K562 (cell line): ENCODE data around the gene KLHL22. TPM values are rescaled to one million over a fixed set of nuclear protein-coding genes. Genes with fewer than 3 reads are reported as not detected.
"Not testable (repeated sequence)": the region's sequence is repeated elsewhere in the genome, so short reads cannot be mapped to it uniquely, and the experiment has no call there.

Experiments
- ATAC-seq: fragments of 200-7000 bp; cut with Tn5 transposase; 3 replicates; pipeline ENCODE4 v1.9.1; 2020; ENCODE audit warnings: moderate library complexity
- BruUV-seq: library from RNA; stranded (reverse); fragments of 400-500 nt; replicated peaks from 2 replicates; lab custom pipeline; 2021; lab: Mats Ljungman, UMichigan
- CTCF ChIA-PET: fragments of 300-600 bp; formaldehyde crosslinking; extraction: SDS; loops from one replicate; lab custom pipeline; 2021; ENCODE audit warnings: low intra/inter-chr PET ratio; lab: Yijun Ruan, JAX
- POLR2A ChIA-PET: fragments of 300-600, 350-650 bp; sonication (Branson Sonifier 250); formaldehyde crosslinking; extraction: SDS; loops from one replicate; lab custom pipeline; 2021; ENCODE audit warnings: antibody characterized with exemption, inconsistent platforms; lab: Yijun Ruan, JAX
- DNase-seq, 4 experiments: peaks; one replicate each; pipeline versions ENCODE4 v3.0.0 to v3.0.0-alpha.2; 2011 to 2018; ENCODE audit warnings: low spot score in 3 of 4, mixed read lengths in 3 of 4; ENCODE audit errors: extremely low read depth in 1 of 4
- FAIRE-seq: peaks from 2 replicates; lab custom pipeline; 2011; peaks lifted over from hg19 to GRCh38; lab: Jason Lieb, UNC
- H2AFZ ChIP-seq: 2 replicates; pipeline ENCODE4 v1.6.0; 2011; ENCODE audit warnings: low read depth, low read length, control low read depth, inconsistent platforms
- H3K27ac ChIP-seq: fragments of 200-600 bp; 3 replicates; pipeline ENCODE4 v1.8.0; 2011; ENCODE audit warnings: low read depth, mild to moderate bottlenecking, control low read depth, inconsistent platforms, low read length, moderate library complexity, mixed read lengths; ENCODE audit errors: extremely low read depth
- H3K27me3 ChIP-seq, 2 experiments: fragments of 300-600 bp in 1 of 2; 2 replicates in 1 of 2; 3 replicates in 1 of 2; pipeline versions ENCODE4 v1.6.0 to v1.8.0; 2011; ENCODE audit warnings: inconsistent platforms in 2 of 2, low read length in 2 of 2, mild to moderate bottlenecking in 1 of 2, mixed read lengths in 1 of 2, moderate library complexity in 1 of 2; ENCODE audit not compliant: control insufficient read depth in 2 of 2, insufficient read depth in 2 of 2
- H3K36me3 ChIP-seq: fragments of 300-600 bp; 3 replicates; pipeline ENCODE4 v1.8.0; 2011; ENCODE audit warnings: mild to moderate bottlenecking, low read length, inconsistent platforms; ENCODE audit not compliant: control insufficient read depth, insufficient read depth
- H3K4me1 ChIP-seq, 2 experiments: fragments of 200-600 bp in 1 of 2; replicated peaks in 1 of 2; 2 replicates in 1 of 2; 3 replicates in 1 of 2; pipeline versions ENCODE4 v1.5.1 to v1.8.0; 2011; ENCODE audit warnings: inconsistent platforms in 2 of 2, low read length in 2 of 2, mild to moderate bottlenecking in 1 of 2, mixed read lengths in 1 of 2, moderate library complexity in 1 of 2; ENCODE audit not compliant: control insufficient read depth in 2 of 2, insufficient read depth in 2 of 2
- H3K4me2 ChIP-seq: 2 replicates; pipeline ENCODE4 v1.6.1; 2011; ENCODE audit warnings: low read length, control low read depth, inconsistent platforms, mixed read lengths; ENCODE audit not compliant: insufficient read depth
- H3K4me3 ChIP-seq: fragments of 200-600 bp; sonication (generic), shearing (Covaris generic); 2 replicates; pipeline ENCODE4 v1.5.1; 2016; ENCODE audit warnings: control low read depth, inconsistent platforms
- H3K79me2 ChIP-seq: fragments of 200-600 bp; 3 replicates; pipeline ENCODE4 v1.8.0; 2011; ENCODE audit warnings: low read length, inconsistent platforms; ENCODE audit not compliant: control insufficient read depth, insufficient read depth
- H3K9ac ChIP-seq, 2 experiments: 2 replicates each; pipeline versions ENCODE4 v1.6.0 to v1.6.1; 2011; ENCODE audit warnings: low read depth in 2 of 2, low read length in 2 of 2, control low read depth in 1 of 2, inconsistent platforms in 1 of 2, mild to moderate bottlenecking in 1 of 2, mixed read lengths in 1 of 2; ENCODE audit not compliant: insufficient read depth in 1 of 2
- H3K9me1 ChIP-seq: one replicate; pipeline ENCODE4 v1.6.0; 2011; ENCODE audit warnings: inconsistent platforms, mild to moderate bottlenecking, low read length, moderate library complexity; ENCODE audit not compliant: control insufficient read depth, insufficient read depth
- H3K9me3 ChIP-seq: replicated peaks from 2 replicates; pipeline ENCODE4 v1.5.1; 2011; ENCODE audit warnings: low read depth, low read length, inconsistent platforms; ENCODE audit not compliant: control insufficient read depth, insufficient read depth
- H4K20me1 ChIP-seq: replicated peaks from 2 replicates; pipeline ENCODE4 v1.6.1; 2011; ENCODE audit warnings: low read length, inconsistent platforms, mixed read lengths; ENCODE audit not compliant: control insufficient read depth, insufficient read depth
- ARID4B ChIP-seq: sonication (generic); formaldehyde crosslinking; IDR thresholded peaks from 2 replicates; pipeline ENCODE4 v1.8.0; 2022; ENCODE audit warnings: mild to moderate bottlenecking, missing genetic modification reagents
- CBFB ChIP-seq: sonication (generic); formaldehyde crosslinking; IDR thresholded peaks from 2 replicates; pipeline ENCODE4 v1.4.0; 2020; ENCODE audit warnings: mild to moderate bottlenecking, missing genetic modification reagents
- CEBPG ChIP-seq, 3 experiments: fragments of 200-800 bp in 1 of 3; sonication (Bioruptor generic) in 1 of 3; sonication (generic) in 1 of 3; formaldehyde crosslinking in 1 of 3; IDR thresholded peaks in 2 of 3; conservative IDR thresholded peaks in 1 of 3; 2 replicates each; pipeline versions ENCODE4 v1.6.1 to v1.8.0; 2016 to 2022; ENCODE audit warnings: missing compliant biosample characterization in 2 of 3, missing genetic modification characterization in 2 of 3, mild to moderate bottlenecking in 1 of 3, missing genetic modification reagents in 1 of 3
- TEAD4 ChIP-seq, 2 experiments: sonication (generic) in 1 of 2; formaldehyde crosslinking in 1 of 2; IDR thresholded peaks; 2 replicates each; pipeline versions ENCODE4 v1.6.1 to v1.8.0; 2012 to 2022; ENCODE audit warnings: borderline replicate concordance in 1 of 2, inconsistent platforms in 1 of 2, low read length in 1 of 2, mild to moderate bottlenecking in 1 of 2, missing genetic modification reagents in 1 of 2
- TSC22D4 ChIP-seq: fragments of 450-650 bp; IDR thresholded peaks from 2 replicates; pipeline ENCODE4 v1.6.1; 2016; ENCODE audit warnings: missing genetic modification characterization, missing biosample characterization, control low read depth
- ZBTB40 ChIP-seq, 2 experiments: fragments of 450-650 bp in 1 of 2; sonication (generic) in 1 of 2; formaldehyde crosslinking in 1 of 2; IDR thresholded peaks; 2 replicates each; pipeline versions ENCODE4 v1.7.1 to v1.9.0; 2016 to 2022; ENCODE audit warnings: inconsistent platforms in 1 of 2, mild to moderate bottlenecking in 1 of 2, missing genetic modification reagents in 1 of 2
- WGBS: fragments of 100-300 bp; shearing (Covaris generic); methylation state at CpG from one replicate; pipeline ENCODE4 v1.1.6; 2016; ENCODE audit warnings: low coverage, mixed read lengths; ENCODE audit not compliant: insufficient coverage; ENCODE audit errors: missing lambda C conversion rate; 5-methylcytosine and 5-hydroxymethylcytosine counted together
- in situ Hi-C: fragments of 300-500 bp; cut with MboI; formaldehyde crosslinking; loops from 4 replicates; pipeline ENCODE4 v1.15.0; 2018; ENCODE audit warnings: inconsistent platforms, mixed read lengths
- intact Hi-C: fragments of 100-400 bp; cut with micrococcal nuclease; formaldehyde crosslinking; loops from 2 replicates; pipeline ENCODE4 v1.14.2; 2022
- polyA plus RNA-seq, 8 experiments: library from polyadenylated mRNA; depleted of rRNA in 4 of 8; stranded (reverse) in 5 of 8; unstranded in 3 of 8; fragments of >200 nt; fragmentation: Nextera tagmentation in 2 of 8; fragmentation: Illumina TruSeq in 1 of 8; extraction: Ambion mirVana in 2 of 8; extraction: Trizol in 1 of 8; gene quantifications; 2 replicates each; pipeline versions ENCODE4 v1.2.1 to v1.2.3, GENCODE V29; 2011 to 2014; ENCODE audit warnings: inconsistent platforms in 1 of 8, missing spikeins in 1 of 8
- total RNA-seq, 7 experiments: library from RNA; depleted of rRNA in 6 of 7; stranded (reverse); fragments of >200 nt in 6 of 7; fragmentation: Illumina TruSeq in 2 of 7; extraction: Trizol in 2 of 7; gene quantifications; 2 replicates each; pipeline versions ENCODE4 v1.2.1 to v1.2.3, GENCODE V29; 2011 to 2021; ENCODE audit warnings: low replicate concordance in 1 of 7

KLHL22 gene
- total and polyA plus RNA-seq, 9 of the 15 experiments (the other 6 are each of a cell fraction or from before 2014, with no cell fraction given) = 1.3 to 25.6 (median 15.2) TPM

DNA sequence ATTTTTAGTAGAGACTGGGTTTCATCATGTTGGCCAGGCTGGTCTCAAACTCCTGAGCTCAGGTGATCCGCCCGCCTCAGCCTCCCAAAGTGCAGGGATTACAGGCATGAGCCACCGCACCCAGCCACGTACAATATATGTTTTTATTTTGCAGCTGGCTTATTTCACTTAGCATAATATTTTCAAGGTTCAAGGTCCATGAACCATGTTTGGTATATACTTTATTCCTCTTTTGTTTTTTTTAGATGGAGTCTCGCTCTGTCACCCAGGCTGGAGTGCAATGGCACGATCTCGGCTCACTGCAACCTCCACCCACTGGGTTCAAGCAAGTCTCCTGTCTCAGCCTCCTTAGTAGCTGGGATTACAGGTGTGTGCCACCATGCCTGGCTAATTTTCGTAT is 43.3 kb upstream of the KLHL22 start:
- in situ Hi-C loops; H3K27me3 ChIP-seq; CTCF ChIA-PET; H3K9me3 ChIP-seq; BruUV-seq; FAIRE-seq; H3K9ac ChIP-seq; H3K4me2 ChIP-seq; H3K4me1 ChIP-seq; H3K4me3 ChIP-seq; intact Hi-C loops; H3K27ac ChIP-seq; H2AFZ ChIP-seq; ATAC-seq; H3K9me1 ChIP-seq; DNase-seq; TF ChIP-seq ZBTB40 (IDR thresholded peaks at IDR 0.05); TEAD4 (IDR thresholded peaks at IDR 0.05; ENCODE audit: low read length); CEBPG (tag; conservative IDR thresholded peaks at IDR 0.05 in 1 of 2, IDR thresholded peaks at IDR 0.05 in 1 of 2): not testable (repeated sequence)
- peaks cover 47% of the 10 kb centered on the region for H3K79me2 ChIP-seq
- POLR2A ChIA-PET = interaction anchor here (39.5 to 68.9 kb wide), 2 partner anchors 11 to 19 kb away, joined by 1693 read pairs; partner anchors contain the start of gene MED15
- H4K20me1 ChIP-seq = peaks cover 25% of the 10 kb centered on the region
- H3K36me3 ChIP-seq = peaks cover 75% of the 10 kb centered on the region
- WGBS = 94% methylated on average over 8 of the region's 8 CpGs
- peak; percentile 50; the same call in 1 of the 2 replicates for TF ChIP-seq ZBTB40 (CRISPR knock-in tag; IDR thresholded peaks at IDR 0.05)
- 0 out of 2 replicates have a peak, but pooled peaks have one; percentile 43 for TF ChIP-seq TEAD4 (CRISPR knock-in tag; IDR thresholded peaks at IDR 0.05; ENCODE audit: borderline replicate concordance)
- TF ChIP-seq TSC22D4 (tag) = 0 out of 2 replicates have a peak, but pooled peaks have one; percentile 67
- 0 out of 2 replicates have a peak, but pooled peaks have one; percentile 42 for TF ChIP-seq CBFB (CRISPR knock-in tag)
- TF ChIP-seq ARID4B = peak; percentile 53; the same call in 1 of the 2 replicates
- TF ChIP-seq CEBPG (CRISPR knock-in tag; IDR thresholded peaks at IDR 0.05) = 0 out of 2 replicates have a peak, but pooled peaks have one; percentile 28
